Ureter (tissue), 1 donor: ENCODE results near the gene TNRC6C. TPM values are rescaled to one million over a fixed set of nuclear protein-coding genes. Genes with fewer than 3 reads are reported as not detected.

Experiments
- DNase-seq: peaks from one replicate; pipeline ENCODE4 v3.0.0-alpha.2; 2020; ENCODE audit warnings: low spot score
- total RNA-seq: library from RNA; stranded (reverse); gene quantifications from one replicate; pipeline ENCODE4 v1.2.4, GENCODE V29; 2023
- donor health status: DM: yes; HTN: yes; CAD: no.

Gene TNRC6C
- total RNA-seq, 1 donor from 2014 or later: 36.7 TPM

GRCh38 chr17:78154903-78155811 lies 196.7 kb downstream of the TNRC6C start:
- no peak for DNase-seq

Other genes with a start within 250 kb of the TNRC6C start
- gene TMC6, start 170.1 kb downstream of the TNRC6C start, total RNA-seq: 151 TPM
- 18.2 TPM for gene TMC8, start 172.1 kb downstream of the TNRC6C start, total RNA-seq
- gene C17orf99, start 187.7 kb downstream of the TNRC6C start, total RNA-seq: 0.21 TPM
- gene SYNGR2, start 209.9 kb downstream of the TNRC6C start, total RNA-seq: 119 TPM
- 1.2 TPM for gene TK1, start 228.3 kb downstream of the TNRC6C start, total RNA-seq
- gene AFMID, start 228.7 kb downstream of the TNRC6C start, total RNA-seq: 48.5 TPM